ENCODE data around the gene ZNF789.

ZNF789 gene

DNA sequence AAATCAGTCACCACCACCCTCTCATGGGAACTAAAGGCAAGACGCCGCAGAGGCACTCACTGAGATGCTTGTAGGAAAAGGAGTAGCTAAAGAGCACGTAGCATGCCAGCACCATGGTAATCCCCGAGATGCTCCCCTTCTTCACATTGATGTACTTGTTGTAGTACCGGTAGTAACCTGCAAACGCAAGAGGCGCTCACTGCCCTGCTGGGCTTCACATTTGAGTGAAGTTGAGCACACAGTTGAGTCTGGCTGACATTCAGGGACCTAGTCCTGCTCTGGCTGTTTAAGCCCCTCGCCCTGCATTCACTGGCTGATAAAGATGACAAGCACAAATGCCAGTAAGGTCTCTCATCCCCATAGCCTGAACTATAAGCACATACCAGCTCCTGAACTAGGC lies 13.6 kb upstream of the ZNF789 start:
- DNase-seq = peak; percentile 66

- DNase-seq = no peak
These were observed 12.0 kb upstream of the ZNF789 start for GRCh38 chr7:99460651-99461050.

GRCh38 chr7:99461221-99461620 lies 11.5 kb upstream of the ZNF789 start:
- DNase-seq = peak; percentile 10

DNA sequence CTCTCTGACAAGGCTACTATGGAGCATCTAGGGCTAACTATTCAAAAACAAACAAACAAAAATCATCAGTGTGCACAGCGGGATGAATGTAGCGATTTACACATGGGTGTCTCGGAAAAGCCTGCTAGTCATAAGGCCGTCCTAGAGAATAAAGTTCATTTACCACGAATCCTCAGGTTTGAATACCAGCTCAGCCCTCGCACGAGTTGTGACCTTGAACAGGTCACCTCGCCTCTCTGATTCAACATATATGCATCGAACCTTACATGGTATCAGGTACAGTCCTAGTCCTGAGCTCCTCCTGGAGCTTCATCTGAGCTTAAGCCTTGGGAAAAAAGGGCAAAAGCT lies 7.3 kb upstream of the ZNF789 start:
- no peak for DNase-seq

DNA sequence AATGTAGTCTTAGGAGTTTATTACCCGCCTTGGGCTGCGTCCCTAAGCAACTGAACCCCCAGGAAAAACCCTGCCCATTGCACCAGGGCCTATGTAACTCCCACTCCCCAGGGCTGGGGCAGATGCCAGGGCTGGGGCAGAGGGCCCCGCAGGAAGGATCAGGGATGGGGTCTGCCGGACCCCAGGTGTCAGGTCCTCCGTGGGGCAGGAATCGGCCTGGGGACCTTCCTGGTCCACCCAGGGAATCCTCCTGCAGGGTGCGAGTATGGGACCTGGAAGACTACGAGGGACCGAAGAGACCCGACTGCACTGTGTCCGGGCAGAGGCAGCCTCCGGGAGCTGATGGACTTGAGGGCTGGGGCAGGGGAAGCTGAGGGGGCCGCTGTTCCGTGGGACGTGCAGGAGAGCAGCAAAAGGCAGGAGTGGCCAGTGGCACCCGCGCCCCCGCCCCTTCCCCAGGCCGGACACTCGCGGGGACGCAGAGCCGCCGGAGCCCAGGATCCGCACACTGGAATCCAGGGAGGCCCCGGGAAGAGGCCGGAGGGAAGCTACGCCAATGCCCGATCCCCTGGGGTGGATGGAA lies 4.3 kb upstream of the ZNF789 start:
- DNase-seq = no peak

DNA sequence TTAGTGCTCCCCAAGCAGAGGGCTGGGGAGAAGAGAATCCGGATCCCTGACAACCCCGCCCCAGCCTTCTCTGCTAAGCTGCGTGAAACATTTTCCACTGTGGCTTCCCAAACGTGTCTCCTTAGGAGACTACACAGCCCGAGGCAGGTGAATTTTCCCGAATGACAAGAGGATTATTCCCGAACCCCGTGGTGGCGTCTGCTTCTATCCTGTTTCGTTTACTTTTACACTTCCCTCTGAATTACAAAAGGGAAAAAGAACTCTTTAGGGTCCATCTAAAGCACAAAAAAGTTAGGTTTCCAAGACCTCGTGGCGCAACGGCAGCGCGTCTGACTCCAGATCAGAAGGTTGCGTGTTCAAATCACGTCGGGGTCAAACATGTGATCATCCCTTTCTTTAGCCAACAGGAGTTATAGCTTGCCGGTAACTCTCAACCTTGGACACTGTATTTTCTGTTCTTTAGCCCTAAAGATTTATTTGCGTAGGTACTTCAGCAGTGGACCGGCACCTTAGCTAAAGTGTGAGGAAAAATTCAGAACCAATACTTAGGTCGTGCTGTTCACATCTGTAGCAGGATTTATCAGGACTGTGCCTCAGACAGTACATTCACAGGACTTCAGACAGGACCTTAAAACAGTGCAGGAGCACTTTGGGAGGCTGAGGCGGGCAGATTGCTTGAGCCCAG lies 3.2 kb upstream of the ZNF789 start:
- no peak for DNase-seq

DNA sequence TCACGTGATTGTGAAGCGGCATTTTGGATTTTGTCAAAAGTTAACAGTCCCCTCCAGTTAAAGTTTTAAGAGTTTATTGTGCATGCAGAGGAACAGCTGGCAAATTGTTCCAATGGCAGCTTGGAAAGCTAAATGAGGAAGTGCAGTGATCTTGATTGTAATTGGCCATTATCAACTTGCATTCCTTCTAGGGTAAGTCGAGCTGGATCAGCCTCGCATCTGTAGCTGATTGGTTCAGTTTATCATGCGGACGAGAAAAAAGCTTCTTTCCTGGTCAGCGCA lies 566 bp downstream of the ZNF789 start:
- peak; percentile 34 for DNase-seq

DNA sequence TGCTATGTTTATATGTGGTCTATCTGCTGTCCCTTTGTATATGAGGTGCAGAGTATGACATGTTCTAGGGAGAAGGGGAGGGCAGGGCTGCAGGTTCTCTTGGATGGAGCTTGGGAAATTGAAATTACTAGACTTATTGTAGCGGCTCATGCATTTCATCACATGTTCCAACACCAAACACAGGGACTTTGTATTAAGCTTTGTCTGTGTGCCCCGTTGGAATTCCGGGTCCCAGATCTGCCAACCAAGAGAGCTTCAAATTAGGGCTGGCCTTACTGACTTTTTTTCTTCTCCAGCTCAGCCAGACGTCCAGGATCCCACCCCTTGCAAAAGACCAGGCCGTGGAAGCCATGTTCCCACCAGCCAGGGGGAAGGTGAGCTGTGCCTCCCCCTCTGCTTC lies 3.4 kb downstream of the ZNF789 start:
- DNase-seq = no peak

- no peak for DNase-seq
These were observed 6.1 kb downstream of the ZNF789 start for GRCh38 chr7:99478464-99479440.

DNA sequence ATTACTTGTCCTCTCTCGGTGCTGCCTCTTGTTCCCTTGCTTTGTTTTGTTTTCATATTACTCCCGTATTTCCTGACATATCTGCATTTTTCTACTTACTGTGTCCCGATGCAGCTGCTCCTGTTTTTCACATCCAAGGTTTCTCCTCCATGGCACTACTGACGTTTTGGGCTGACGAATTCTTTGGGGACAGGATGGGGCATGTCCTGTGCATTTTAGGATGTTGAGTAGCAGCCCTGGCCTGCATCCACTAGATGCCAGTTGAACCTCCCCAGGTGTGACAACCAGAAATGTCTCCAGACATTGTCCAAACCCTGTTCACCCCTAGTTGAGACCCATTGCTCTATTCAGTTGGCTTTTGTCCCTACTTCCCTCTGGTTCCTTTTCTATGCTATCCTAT lies 12.4 kb downstream of the ZNF789 start:
- DNase-seq = no peak

- DNase-seq = peak; percentile 30
These were observed 16.5 kb downstream of the ZNF789 start for GRCh38 chr7:99489235-99489634.

DNA sequence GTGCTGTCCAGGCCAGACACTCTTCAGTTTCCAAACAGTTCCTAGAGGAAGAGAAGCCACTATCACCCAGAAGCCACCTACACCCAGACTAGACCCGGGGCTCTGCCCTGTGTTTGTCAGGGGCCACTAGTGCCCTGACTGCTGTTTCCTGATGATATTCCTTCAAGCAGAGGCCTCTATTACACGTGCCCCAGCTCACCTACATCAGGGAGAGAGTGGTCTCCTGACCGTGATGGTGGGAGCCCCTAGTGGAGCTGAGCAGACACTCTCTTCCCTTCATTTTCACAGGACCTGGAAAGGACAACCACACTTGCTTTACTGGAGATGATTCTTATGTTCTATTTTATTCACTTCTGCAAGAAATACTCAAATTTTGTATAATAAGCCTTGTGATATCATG lies 18.2 kb downstream of the ZNF789 start:
- DNase-seq = no peak

DNA sequence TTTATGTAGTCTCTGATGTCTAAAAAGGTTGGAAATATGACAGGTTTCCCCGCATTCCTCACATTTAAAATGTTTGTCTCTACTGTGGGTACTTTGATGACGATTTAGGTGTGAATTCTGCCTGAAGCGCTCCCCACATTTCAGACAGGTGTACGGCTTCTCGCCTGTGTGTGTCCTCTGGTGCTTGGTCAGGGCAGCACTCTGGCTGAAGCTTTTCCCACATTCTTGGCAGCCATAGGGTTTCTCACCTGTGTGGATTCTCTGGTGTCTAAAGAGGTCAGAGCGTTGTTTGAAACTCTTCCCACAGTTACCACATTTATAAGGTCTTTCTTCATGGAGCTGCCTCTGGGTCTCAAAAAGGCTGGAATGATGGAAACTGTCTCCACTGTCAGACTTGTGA lies 21.1 kb downstream of the ZNF789 start:
- no peak for DNase-seq

DNA sequence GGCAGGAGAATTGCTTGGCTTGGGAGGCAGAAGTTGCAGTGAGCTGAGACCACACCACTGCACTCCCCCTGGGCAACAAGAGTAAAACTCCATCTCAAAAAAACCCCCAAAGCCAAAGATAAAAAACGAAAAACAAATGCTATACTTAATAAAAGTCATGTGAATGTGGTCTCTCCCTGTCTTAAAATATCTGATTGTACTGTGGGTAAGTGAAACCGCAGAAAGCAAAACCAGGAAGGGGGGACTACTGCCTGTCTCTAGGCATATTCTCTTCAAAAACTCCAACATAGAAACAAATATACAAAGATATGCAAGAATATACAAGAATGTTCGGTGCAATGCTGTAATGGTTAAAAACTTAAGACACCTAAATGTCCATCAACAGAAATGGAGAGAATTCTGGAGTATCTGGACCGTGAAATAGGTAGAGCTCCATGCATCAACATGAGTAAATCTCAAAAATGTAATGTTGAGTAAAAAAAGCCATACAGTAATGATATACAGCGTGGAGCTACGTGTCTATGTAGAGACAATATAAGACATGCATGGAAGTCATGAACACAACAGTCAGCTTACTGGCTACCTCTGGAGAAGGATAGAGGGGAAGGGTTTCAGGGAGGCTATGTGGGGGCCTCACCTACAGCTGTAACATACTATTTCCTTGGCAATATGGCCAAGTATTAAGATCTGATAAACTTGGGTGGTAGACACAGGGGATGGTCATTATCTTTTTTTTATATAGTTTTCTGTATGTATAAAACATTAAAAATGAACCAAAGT lies 25.3 kb downstream of the ZNF789 start:
- DNase-seq = no peak

DNA sequence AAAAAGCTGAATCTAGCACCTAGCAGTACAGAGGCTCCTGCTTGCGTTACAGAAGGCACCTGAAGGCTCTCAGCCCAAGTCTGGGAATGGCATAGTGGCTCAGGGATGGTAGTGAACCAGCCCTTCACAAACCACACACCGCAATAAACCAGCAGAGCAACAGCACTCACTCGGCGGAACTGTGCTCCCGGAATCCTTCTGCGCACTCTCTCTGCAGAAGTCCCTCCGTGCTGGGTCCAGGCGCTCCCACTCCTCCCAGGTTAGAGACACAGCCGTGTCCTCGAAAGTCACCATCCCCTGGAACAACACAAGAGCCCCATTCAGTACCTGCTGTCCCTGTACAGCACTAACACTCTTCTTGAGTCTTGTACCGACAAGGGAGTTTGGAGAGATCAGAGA lies 25.9 kb downstream of the ZNF789 start:
- DNase-seq = peak; percentile 19

DNA sequence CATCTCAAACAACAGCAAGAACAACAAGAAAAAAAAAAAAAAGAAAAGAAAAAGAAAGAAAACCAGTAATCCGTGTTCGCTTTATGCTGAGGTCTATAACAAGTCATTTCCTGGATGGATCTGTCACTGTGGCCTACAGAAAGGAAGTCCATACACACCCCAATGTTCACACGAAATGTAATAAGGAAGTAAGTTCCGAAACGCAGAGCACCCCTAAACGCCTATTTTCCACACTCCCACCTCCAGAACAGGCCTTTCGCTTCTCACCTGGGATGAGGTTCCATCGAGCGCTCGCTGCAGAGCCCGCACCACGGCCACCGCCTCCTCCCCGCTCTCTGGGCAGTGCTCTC lies 26.7 kb downstream of the ZNF789 start:
- no peak for DNase-seq

GRCh38 chr7:99499721-99500636 lies 27.3 kb downstream of the ZNF789 start, which contains the start of gene ZNF394:
Gene ZNF394, minus strand, starts transcription at chr7:99500281. Its CDS starts 188 bp downstream, at chr7:99500093.
- DNase-seq = peak; percentile 95

- DNase-seq = no peak
These were observed 27.9 kb downstream of the ZNF789 start for GRCh38 chr7:99500637-99501009.

DNA sequence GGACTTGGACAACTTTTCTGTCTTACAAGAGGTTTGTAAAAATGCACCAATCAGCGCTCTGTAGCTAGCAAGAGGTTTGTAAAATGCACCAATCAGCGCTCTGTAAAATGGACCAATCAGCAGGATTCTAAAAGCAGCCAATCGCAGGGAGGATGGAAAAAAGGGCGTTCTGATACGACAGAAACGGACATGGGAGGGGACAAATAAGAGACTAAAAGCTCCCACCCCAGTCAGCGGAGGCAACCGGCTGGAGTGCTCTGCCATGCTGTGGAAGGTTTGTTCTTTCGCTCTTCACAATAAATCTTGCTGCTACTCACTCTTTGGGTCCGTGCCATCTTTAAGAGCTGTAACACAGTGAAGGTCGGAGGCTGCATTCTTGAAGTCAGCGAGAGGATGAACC lies 28.5 kb downstream of the ZNF789 start:
- peak; percentile 10 for DNase-seq

DNA sequence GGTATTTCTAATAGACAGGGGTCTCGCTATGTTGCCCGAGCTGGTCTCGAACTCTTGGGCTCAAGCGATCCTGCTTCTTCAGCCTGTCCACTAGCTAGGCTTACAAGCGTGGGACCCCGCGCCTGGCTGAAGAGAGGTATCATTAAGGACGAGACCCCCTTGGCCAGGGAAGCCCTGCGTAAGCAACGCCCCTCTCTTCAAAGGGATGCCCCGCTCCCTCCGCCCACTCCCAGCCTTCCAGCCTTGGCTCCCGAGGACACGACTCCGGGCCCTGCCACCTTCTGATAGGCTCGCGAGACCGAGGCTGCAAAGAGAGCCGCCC lies 31.6 kb downstream of the ZNF789 start:
- peak; percentile 99 for DNase-seq

DNA sequence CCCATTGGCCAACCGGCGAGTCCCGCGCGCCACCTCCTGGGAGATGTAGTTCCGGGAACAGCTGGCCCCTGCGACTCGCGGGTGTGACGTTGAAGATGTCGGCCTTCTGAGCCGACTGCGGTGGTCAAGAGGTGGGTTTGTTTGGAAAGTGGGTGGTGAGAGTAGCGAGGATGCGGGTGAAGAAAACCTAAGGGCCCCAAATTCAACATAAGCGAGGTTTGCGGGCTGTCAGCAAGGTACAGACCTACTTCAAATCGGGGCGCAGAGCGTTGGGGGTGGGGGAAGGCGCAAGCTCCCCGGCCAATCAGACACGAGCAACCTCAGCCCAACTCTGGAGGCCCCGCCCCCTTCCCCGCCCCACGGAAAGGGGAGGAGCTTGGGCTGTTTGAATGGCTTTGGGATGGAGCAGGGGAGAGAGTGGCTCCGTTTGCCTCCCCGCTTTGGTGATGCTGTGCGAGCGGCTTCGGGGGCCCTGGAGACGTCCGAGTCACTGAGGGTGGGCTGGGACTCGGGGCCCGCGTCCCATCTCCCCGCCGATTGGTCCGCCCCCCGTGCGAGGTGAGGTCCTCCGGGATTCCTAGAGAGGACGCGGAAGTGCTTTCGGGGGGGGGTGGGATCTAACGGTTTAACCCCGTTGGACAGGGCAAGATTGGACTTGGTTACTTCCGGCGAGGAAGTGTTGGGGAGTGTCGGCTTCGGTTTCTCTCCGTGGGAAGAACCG lies 32.1 kb downstream of the ZNF789 start, which contains the start of gene ZKSCAN5:
Gene ZKSCAN5, plus strand, starts transcription at position 60 of the 721 bp plus-strand sequence. CDS start 1,383 bp downstream, outside the sequence.
- DNase-seq = peak; percentile 96

- no peak for DNase-seq
These were observed 32.6 kb downstream of the ZNF789 start for GRCh38 chr7:99505324-99505662.
